IPS DF 4.7 (cell line): ENCODE measurements around the gene POTEC.
"Not testable (repeated sequence)": the region's sequence is repeated elsewhere in the genome, so short reads cannot be mapped to it uniquely, and the experiment has no call there.

Experiments
- DNase-seq: peaks from one replicate; pipeline ENCODE4 v3.0.0-alpha.2; 2013; ENCODE audit warnings: low spot score; ENCODE audit errors: extremely low read depth

The POTEC gene

DNA sequence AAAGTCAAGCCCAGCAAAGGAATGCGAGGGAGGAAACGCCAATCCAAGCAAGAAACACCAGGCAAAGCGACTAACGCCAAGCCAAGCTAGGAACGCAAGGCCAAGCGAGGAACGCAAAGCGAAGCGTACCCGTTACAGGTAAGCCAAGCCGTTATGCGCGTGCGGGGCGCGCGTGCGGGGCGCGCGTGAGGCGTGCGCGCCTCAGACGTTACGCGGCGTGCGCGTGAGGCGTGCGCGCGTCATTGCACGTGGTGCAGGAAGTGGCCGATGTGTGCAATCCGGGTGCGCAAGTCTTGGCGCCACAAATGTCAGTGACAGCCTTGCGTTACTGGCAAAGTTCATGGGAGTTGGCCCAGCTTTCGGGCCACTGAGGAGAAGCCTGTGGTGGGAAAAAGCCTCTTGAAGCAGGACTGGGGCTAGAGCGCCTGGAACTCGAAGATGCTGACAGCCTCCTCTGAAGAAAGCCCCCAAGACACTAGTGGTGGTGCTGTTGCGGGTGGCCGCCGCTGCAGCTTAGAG, at the start of gene POTEC:
Gene POTEC (minus strand): TSS at position 155 of the 519 bp plus-strand sequence. CDS start 454 bp downstream, outside the sequence.
- DNase-seq, result not testable (repeated sequence)

- DNase-seq, result no peak
Measured at GRCh38 chr18:14577971-14578370, 34.6 kb upstream of the POTEC start.

GRCh38 chr18:14559502-14559901, 16.1 kb upstream of the POTEC start:
- DNase-seq, result not testable (repeated sequence)

- not testable (repeated sequence) for DNase-seq
Measured at GRCh38 chr18:14531659-14532058, 11.7 kb downstream of the POTEC start.

DNA sequence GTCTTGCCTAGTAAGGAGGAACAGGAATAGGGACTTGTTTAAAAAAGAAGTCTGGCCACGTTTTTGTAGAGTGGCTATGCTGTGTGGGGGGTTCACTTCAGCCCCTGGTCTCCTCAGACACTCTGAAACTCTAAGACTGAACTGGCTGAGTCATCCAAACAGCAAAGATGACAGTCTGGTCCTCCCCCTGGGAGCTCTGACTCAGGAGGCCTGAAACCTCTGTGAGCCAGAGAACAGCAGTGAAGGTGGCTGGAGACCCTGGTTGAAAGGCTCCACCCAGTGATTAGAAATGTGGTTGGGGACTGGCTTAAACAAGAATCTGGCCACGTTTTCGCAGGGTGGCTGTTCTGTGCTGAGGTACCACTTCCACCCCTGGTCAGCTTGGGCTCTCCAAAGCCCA, 32.7 kb downstream of the POTEC start:
- not testable (repeated sequence) for DNase-seq

- DNase-seq, result not testable (repeated sequence)
Measured at GRCh38 chr18:14503691-14504090, 39.7 kb downstream of the POTEC start.

DNA sequence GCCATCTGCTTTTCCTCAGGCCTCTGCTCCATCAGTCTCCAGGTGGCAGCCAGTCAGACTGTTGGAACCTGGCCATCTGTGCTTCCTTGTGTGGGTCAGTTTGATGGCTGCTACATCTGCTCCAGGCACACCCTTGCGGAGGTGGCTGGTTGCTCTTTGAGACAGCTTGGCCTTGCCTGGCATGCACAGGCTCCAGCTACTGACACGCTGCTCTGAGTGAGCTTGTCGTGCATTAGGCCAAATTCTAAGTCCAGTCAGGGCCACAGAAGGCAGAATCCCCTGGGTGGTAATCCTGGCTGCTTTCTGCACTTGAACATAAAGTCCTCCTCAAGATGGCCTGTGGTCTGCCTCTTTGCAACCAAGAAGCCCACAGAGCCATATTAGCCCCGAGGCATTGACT, 41.5 kb downstream of the POTEC start:
- not testable (repeated sequence) for DNase-seq

GRCh38 chr18:14489256-14490014, 54.0 kb downstream of the POTEC start:
- DNase-seq, result not testable (repeated sequence)

DNA sequence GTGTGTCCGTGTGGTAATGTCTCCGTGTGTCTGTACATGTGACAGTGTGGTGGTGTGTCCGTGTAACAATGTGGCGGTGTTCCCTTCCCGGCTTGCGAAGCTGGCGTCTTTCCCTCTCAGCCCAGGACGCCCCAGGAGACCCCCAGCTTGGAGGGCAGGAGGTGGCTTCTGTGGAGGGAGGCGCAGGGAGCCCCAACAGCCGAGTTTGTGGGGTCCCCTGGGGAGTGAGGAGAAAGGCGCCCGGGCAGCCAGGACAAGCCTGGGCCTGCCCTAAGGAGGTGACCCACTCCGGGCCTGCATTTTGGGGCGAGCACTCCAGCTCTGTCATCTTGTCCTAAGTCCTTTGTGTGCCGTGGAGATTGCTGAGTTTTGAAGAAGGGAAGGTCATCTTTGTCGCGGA, 54.6 kb downstream of the POTEC start:
- DNase-seq, result not testable (repeated sequence)

DNA sequence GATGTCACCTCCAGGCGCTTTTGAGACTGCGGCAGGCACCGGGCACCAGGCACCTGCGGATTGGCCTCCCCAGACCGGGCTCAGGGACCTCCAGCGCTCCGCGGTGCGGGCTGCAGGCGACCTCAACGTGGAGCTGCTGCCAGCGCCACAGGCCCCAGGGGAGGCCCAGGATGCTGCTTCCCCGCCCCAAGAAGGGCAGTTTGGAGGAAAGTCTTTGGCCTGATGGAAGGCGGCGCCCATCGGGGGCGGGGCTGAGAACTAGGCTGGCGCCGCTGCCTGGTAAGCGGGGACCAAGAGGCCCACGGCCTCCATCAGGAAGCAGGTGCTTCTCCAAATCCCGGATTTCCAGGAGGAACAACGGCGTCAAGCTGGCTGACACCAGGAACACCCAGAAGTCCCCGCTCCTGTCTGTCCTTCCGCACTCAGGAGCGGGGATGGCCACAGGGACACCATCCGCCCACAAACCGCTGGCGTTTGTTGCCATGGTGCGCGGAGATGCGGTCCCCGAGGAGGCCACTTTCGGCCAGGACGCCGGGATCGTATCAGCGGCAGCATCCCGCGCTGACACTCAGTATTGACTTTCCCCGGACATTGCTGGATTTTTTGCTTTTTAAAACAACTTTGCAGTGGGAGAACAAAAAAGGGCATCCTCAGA, 56.3 kb downstream of the POTEC start:
- DNase-seq, result not testable (repeated sequence)

DNA sequence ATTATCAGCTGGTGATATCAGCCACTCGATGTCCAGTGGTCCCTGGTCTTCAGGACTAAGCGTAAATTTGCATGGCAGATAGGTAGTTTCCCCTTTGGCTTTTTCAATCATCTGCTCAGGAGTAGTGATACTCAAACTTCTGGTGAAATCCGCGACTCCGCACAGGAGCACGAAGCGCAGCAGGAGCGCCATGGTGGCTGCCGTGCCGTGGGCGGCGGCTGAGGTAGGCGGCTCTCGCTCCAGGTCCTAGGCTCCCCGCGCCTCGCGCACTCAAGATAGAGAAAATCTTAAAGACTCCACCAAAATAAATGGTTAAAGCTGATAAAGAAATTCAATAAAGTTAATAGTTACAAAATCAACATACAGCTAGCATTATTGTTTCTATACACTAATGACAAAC, 64.3 kb downstream of the POTEC start:
- DNase-seq, result not testable (repeated sequence)

GRCh38 chr18:14475520-14475919, 67.9 kb downstream of the POTEC start:
- not testable (repeated sequence) for DNase-seq

- DNase-seq, result not testable (repeated sequence)
Measured at GRCh38 chr18:14474752-14475151, 68.6 kb downstream of the POTEC start.

DNA sequence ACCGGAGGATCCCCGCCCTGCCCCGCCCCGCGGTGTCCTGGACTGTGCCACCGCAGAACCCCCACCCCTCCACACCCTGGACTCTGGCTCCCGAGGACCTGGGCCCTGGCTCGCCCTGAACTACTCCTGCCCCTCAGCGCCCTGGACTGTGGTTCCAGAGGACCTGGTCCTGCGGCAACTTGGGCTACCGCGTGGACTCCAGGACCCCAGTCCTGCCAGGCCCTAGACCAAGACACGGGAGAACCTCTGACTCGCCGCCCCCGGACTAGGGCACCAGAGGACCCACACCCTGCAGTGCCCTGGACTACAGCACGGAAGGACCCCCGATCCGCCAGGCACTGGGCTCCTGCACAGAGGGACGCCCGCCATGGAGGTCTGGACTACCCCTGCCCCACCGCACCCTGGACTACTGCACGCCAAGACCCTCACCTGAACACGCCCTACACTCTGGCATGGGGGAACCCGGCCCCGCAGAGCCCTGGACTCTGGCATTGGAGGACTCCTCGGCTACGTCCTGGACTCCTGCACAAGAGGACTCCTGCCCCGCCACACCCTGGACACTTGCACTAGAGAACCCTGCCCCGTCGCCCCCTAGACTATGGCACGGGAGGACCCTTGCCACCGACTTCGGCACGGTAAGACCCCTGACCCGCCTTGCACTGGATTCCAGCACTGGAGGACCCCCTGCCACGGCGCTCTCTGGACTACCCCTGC, 69.2 kb downstream of the POTEC start:
- DNase-seq, result not testable (repeated sequence)

GRCh38 chr18:14473250-14474006, 70.0 kb downstream of the POTEC start:
- not testable (repeated sequence) for DNase-seq

- not testable (repeated sequence) for DNase-seq
Measured at GRCh38 chr18:14471286-14471685, 72.1 kb downstream of the POTEC start.

DNA sequence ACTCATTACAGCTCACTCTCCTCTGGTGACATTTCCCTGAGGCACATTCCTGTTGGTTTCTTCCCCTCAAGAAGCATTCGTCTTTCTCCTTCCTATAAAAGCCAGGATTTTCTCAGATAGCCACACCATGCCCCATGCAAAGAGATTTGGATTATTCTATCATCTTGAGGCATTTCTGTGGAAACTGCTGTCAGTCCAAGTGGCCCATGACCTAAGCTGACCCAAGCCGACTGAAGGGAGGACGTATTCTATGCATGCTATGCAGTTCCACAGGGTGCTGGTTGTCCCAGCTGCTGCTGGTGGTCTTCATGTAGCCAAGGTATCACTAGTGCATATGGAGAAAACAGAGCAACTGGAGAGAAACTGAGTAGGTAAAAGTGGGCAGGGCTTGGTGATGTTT, 73.0 kb downstream of the POTEC start:
- not testable (repeated sequence) for DNase-seq

DNA sequence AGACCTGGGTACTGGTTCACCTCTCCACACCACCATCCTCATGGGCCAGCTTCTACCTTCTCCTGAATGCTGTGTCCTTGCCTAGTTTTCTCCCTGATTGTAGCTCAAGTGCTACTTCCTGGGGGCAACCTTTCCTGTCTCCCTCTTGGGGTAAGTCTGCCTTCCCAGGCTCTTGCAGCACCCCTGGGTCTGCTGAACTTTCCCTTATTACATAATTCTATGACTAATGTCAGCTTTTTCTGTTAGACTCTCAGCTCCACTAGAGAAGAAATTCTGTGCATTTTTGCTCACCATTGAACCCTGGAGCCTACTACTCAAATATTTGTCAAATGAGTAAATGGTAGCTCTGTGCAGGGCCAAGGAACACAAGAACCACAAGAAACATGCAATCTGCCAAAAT, 73.4 kb downstream of the POTEC start:
- DNase-seq, result not testable (repeated sequence)

GRCh38 chr18:14465989-14466388, 77.4 kb downstream of the POTEC start:
- DNase-seq, result not testable (repeated sequence)
